GM23338 (cell line): ENCODE data around the gene KCNT2. TPM values are rescaled to one million over a fixed set of nuclear protein-coding genes. Genes with fewer than 3 reads are reported as not detected.

Experiments used
- EZH2 ChIP-seq: fragments of 200-600 bp; sonication (generic); IDR thresholded peaks from one replicate; pipeline ENCODE4 v1.8.0; 2017; ENCODE audit warnings: antibody characterized with exemption, mild to moderate bottlenecking, low read depth; ENCODE audit not compliant: unreplicated experiment
- NANOG ChIP-seq: IDR thresholded peaks from 2 replicates; pipeline ENCODE4 v1.6.1; 2016; ENCODE audit warnings: antibody characterized with exemption, borderline replicate concordance
- ZNF331 ChIP-seq: fragments of 250-450 bp; sonication (Bioruptor Pico); IDR thresholded peaks from 2 replicates; pipeline ENCODE4 v1.5.0; 2020; ENCODE audit warnings: low read depth, mild to moderate bottlenecking, moderate library complexity
- polyA plus RNA-seq: library from polyadenylated mRNA; unstranded; fragments of >200 nt; fragmentation: Nextera tagmentation; extraction: Ambion mirVana; gene quantifications from 2 replicates; pipeline ENCODE4 v1.2.1, GENCODE V29; 2016
- total RNA-seq: library from RNA; depleted of rRNA; stranded (reverse); fragments of >200 nt; shearing (Covaris generic); gene quantifications from 2 replicates; pipeline ENCODE4 v1.2.3, GENCODE V29; 2014
- TF ChIP-seq, protein P1 (sequence below): fragments of 250-450 bp; sonication (Bioruptor Pico); IDR thresholded peaks from 2 replicates; pipeline ENCODE4 v1.5.0; 2020; ENCODE audit warnings: mild to moderate bottlenecking, moderate library complexity
- TF ChIP-seq, protein P2 (sequence below), 2 experiments: fragments of 200-600 bp in 1 of 2; sonication (generic) in 1 of 2; conservative IDR thresholded peaks; 2 replicates each; pipeline versions ENCODE4 v1.5.1 to v1.6.1; 2016 to 2017; ENCODE audit warnings: antibody characterized with exemption in 2 of 2, low read depth in 2 of 2, mild to moderate bottlenecking in 2 of 2, moderate library complexity in 1 of 2
- TF ChIP-seq, protein P3 (sequence below): IDR thresholded peaks from 2 replicates; pipeline ENCODE4 v1.6.1; 2016; ENCODE audit warnings: antibody characterized with exemption

The KCNT2 gene
- total and polyA plus RNA-seq, 2 experiments from 2014 or later = 5.4 to 13.4 TPM

- TF ChIP-seq, protein P1, sequence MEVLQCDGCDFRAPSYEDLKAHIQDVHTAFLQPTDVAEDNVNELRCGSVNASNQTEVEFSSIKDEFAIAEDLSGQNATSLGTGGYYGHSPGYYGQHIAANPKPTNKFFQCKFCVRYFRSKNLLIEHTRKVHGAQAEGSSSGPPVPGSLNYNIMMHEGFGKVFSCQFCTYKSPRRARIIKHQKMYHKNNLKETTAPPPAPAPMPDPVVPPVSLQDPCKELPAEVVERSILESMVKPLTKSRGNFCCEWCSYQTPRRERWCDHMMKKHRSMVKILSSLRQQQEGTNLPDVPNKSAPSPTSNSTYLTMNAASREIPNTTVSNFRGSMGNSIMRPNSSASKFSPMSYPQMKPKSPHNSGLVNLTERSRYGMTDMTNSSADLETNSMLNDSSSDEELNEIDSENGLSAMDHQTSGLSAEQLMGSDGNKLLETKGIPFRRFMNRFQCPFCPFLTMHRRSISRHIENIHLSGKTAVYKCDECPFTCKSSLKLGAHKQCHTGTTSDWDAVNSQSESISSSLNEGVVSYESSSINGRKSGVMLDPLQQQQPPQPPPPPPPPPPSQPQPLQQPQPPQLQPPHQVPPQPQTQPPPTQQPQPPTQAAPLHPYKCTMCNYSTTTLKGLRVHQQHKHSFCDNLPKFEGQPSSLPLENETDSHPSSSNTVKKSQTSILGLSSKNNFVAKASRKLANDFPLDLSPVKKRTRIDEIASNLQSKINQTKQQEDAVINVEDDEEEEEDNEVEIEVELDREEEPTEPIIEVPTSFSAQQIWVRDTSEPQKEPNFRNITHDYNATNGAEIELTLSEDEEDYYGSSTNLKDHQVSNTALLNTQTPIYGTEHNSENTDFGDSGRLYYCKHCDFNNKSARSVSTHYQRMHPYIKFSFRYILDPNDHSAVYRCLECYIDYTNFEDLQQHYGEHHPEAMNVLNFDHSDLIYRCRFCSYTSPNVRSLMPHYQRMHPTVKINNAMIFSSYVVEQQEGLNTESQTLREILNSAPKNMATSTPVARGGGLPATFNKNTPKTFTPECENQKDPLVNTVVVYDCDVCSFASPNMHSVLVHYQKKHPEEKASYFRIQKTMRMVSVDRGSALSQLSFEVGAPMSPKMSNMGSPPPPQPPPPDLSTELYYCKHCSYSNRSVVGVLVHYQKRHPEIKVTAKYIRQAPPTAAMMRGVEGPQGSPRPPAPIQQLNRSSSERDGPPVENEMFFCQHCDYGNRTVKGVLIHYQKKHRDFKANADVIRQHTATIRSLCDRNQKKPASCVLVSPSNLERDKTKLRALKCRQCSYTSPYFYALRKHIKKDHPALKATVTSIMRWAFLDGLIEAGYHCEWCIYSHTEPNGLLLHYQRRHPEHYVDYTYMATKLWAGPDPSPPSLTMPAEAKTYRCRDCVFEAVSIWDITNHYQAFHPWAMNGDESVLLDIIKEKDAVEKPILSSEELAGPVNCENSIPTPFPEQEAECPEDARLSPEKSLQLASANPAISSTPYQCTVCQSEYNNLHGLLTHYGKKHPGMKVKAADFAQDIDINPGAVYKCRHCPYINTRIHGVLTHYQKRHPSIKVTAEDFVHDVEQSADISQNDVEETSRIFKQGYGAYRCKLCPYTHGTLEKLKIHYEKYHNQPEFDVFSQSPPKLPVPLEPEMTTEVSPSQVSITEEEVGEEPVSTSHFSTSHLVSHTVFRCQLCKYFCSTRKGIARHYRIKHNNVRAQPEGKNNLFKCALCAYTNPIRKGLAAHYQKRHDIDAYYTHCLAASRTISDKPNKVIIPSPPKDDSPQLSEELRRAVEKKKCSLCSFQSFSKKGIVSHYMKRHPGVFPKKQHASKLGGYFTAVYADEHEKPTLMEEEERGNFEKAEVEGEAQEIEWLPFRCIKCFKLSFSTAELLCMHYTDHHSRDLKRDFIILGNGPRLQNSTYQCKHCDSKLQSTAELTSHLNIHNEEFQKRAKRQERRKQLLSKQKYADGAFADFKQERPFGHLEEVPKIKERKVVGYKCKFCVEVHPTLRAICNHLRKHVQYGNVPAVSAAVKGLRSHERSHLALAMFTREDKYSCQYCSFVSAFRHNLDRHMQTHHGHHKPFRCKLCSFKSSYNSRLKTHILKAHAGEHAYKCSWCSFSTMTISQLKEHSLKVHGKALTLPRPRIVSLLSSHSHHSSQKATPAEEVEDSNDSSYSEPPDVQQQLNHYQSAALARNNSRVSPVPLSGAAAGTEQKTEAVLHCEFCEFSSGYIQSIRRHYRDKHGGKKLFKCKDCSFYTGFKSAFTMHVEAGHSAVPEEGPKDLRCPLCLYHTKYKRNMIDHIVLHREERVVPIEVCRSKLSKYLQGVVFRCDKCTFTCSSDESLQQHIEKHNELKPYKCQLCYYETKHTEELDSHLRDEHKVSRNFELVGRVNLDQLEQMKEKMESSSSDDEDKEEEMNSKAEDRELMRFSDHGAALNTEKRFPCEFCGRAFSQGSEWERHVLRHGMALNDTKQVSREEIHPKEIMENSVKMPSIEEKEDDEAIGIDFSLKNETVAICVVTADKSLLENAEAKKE (CRISPR knock-in tag) = no peak
- TF ChIP-seq EZH2 (no peak), ZNF331 (no peak), NANOG (no peak)
- TF ChIP-seq, protein P2, sequence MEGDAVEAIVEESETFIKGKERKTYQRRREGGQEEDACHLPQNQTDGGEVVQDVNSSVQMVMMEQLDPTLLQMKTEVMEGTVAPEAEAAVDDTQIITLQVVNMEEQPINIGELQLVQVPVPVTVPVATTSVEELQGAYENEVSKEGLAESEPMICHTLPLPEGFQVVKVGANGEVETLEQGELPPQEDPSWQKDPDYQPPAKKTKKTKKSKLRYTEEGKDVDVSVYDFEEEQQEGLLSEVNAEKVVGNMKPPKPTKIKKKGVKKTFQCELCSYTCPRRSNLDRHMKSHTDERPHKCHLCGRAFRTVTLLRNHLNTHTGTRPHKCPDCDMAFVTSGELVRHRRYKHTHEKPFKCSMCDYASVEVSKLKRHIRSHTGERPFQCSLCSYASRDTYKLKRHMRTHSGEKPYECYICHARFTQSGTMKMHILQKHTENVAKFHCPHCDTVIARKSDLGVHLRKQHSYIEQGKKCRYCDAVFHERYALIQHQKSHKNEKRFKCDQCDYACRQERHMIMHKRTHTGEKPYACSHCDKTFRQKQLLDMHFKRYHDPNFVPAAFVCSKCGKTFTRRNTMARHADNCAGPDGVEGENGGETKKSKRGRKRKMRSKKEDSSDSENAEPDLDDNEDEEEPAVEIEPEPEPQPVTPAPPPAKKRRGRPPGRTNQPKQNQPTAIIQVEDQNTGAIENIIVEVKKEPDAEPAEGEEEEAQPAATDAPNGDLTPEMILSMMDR (conservative IDR thresholded peaks at IDR 0.05; ENCODE audit: low read depth in 2 of 2) = no peak
- TF ChIP-seq, protein P3, sequence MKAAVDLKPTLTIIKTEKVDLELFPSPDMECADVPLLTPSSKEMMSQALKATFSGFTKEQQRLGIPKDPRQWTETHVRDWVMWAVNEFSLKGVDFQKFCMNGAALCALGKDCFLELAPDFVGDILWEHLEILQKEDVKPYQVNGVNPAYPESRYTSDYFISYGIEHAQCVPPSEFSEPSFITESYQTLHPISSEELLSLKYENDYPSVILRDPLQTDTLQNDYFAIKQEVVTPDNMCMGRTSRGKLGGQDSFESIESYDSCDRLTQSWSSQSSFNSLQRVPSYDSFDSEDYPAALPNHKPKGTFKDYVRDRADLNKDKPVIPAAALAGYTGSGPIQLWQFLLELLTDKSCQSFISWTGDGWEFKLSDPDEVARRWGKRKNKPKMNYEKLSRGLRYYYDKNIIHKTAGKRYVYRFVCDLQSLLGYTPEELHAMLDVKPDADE = no peak
Measured at GRCh38 chr1:196400478-196401451, 207.5 kb downstream of the KCNT2 start (continued).
